Parathyroid adenoma (tissue), 2 donors: Measurements from ENCODE around the gene COG7.

ENCODE experiments used
- H2AFZ ChIP-seq: fragments of 300-600 bp; sonication (generic); one replicate; pipeline ENCODE4 v1.7.0; 2017; ENCODE audit warnings: antibody characterized with exemption, mild to moderate bottlenecking
- H3K27ac ChIP-seq: fragments of 300-600 bp; sonication (generic); one replicate; pipeline ENCODE4 v1.7.0; 2017
- H3K27me3 ChIP-seq: fragments of 300-600 bp; sonication (generic); one replicate; pipeline ENCODE4 v1.7.0; 2017; ENCODE audit warnings: low read length; ENCODE audit not compliant: control insufficient read depth, insufficient read depth
- H3K36me3 ChIP-seq: fragments of 300-600 bp; sonication (generic); one replicate; pipeline ENCODE4 v1.7.0; 2017; ENCODE audit warnings: low read length; ENCODE audit not compliant: control insufficient read depth, insufficient read depth
- H3K4me1 ChIP-seq: fragments of 300-600 bp; sonication (generic); one replicate; pipeline ENCODE4 v1.7.0; 2017; ENCODE audit warnings: control low read depth
- H3K4me2 ChIP-seq: fragments of 300-600 bp; sonication (generic); one replicate; pipeline ENCODE4 v1.7.0; 2017; ENCODE audit warnings: low read length
- H3K4me3 ChIP-seq: fragments of 300-600 bp; sonication (generic); one replicate; pipeline ENCODE4 v1.7.0; 2017; ENCODE audit warnings: low read depth, low read length
- H3K79me2 ChIP-seq: fragments of 300-600 bp; sonication (generic); one replicate; pipeline ENCODE4 v1.7.0; 2017; ENCODE audit warnings: control low read depth
- H3K9ac ChIP-seq: fragments of 300-600 bp; sonication (generic); one replicate; pipeline ENCODE4 v1.7.0; 2017; ENCODE audit warnings: mild to moderate bottlenecking
- H3K9me3 ChIP-seq: fragments of 300-600 bp; sonication (generic); one replicate; pipeline ENCODE4 v1.7.0; 2017; ENCODE audit warnings: low read length; ENCODE audit not compliant: control insufficient read depth
- TF ChIP-seq, protein P1 (sequence below): fragments of 300-600 bp; sonication (generic); IDR thresholded peaks from one replicate; pipeline ENCODE4 v1.7.0; 2017; ENCODE audit warnings: antibody characterized with exemption, mild to moderate bottlenecking
- donor health status: primary hyperparathyroidism.

The COG7 gene

DNA sequence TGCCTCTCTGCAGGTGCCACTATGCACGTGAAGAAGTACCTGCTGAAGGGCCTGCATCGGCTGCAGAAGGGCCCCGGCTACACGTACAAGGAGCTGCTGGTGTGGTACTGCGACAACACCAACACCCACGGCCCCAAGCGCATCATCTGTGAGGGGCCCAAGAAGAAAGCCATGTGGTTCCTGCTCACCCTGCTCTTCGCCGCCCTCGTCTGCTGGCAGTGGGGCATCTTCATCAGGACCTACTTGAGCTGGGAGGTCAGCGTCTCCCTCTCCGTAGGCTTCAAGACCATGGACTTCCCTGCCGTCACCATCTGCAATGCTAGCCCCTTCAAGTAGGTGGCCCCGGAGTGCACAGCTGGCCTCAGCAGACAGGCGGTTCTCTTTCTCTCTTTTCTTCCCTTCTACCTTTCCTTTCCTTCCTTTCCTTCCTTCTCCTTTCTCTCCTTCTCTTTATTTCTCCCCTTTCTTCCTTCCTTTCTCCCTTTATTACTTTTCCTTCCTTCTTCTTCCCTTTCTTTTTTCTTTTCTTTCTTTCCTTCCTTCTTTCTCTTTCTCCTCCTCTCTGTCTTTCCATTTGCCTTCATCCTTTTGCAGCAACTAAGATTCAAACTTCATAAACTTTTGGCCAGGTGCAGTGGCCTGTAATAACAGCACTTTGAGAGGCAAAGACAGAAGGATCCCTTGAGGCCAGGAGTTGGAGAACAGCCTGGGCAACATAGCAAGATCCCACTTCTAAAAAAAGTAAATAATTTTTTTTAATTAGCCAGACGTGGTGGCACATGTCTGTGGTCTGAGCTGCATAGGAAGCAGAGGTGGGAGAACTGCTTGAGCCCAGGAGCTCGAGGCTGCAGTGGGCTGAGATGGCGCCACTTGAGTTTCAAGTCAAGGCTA is 104.2 kb downstream of the COG7 start:
- no peaks in the 10 kb centered on the region for H3K79me2 ChIP-seq
- H3K27ac ChIP-seq, result no peak overlapping the region
- H2AFZ ChIP-seq, result no peak overlapping the region
- no peak overlapping the region for H3K9ac ChIP-seq
- no peaks in the 10 kb centered on the region for H3K4me1 ChIP-seq
- H3K27me3 ChIP-seq, result no peaks in the 10 kb centered on the region
- H3K36me3 ChIP-seq, result no peaks in the 10 kb centered on the region
- H3K9me3 ChIP-seq, result no peaks in the 10 kb centered on the region
- TF ChIP-seq, protein P1, sequence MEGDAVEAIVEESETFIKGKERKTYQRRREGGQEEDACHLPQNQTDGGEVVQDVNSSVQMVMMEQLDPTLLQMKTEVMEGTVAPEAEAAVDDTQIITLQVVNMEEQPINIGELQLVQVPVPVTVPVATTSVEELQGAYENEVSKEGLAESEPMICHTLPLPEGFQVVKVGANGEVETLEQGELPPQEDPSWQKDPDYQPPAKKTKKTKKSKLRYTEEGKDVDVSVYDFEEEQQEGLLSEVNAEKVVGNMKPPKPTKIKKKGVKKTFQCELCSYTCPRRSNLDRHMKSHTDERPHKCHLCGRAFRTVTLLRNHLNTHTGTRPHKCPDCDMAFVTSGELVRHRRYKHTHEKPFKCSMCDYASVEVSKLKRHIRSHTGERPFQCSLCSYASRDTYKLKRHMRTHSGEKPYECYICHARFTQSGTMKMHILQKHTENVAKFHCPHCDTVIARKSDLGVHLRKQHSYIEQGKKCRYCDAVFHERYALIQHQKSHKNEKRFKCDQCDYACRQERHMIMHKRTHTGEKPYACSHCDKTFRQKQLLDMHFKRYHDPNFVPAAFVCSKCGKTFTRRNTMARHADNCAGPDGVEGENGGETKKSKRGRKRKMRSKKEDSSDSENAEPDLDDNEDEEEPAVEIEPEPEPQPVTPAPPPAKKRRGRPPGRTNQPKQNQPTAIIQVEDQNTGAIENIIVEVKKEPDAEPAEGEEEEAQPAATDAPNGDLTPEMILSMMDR, result no peak
- no peak overlapping the region for H3K4me3 ChIP-seq
- H3K4me2 ChIP-seq, result no peak overlapping the region

DNA sequence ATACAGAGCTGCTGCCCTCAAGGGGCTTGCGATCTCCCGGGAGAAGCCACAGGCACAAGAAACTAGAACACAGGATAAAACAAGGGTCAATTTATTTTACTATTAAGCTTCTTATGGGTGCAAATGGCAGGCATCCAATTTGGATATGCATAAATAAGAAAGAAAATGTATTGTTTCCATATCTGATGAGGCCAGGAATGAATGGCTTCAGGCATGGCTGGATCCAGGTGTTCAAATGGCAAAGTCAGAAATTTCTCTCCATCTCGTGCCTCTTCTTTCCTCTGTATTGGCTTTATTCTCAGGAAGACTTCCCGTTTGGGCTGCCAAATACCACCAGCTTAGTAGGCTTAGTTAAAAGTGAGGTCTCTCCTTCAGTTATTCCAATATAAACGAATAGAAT is 107.8 kb downstream of the COG7 start:
- H3K4me2 ChIP-seq, result no peak overlapping the region
- H3K9me3 ChIP-seq, result no peaks in the 10 kb centered on the region
- no peak overlapping the region for H2AFZ ChIP-seq
- no peaks in the 10 kb centered on the region for H3K4me1 ChIP-seq
- no peaks in the 10 kb centered on the region for H3K79me2 ChIP-seq
- no peaks in the 10 kb centered on the region for H3K36me3 ChIP-seq
- H3K9ac ChIP-seq, result no peak overlapping the region
- H3K4me3 ChIP-seq, result no peak overlapping the region
- H3K27ac ChIP-seq, result no peak overlapping the region
- no peaks in the 10 kb centered on the region for H3K27me3 ChIP-seq
- TF ChIP-seq, protein P1, result no peak

DNA sequence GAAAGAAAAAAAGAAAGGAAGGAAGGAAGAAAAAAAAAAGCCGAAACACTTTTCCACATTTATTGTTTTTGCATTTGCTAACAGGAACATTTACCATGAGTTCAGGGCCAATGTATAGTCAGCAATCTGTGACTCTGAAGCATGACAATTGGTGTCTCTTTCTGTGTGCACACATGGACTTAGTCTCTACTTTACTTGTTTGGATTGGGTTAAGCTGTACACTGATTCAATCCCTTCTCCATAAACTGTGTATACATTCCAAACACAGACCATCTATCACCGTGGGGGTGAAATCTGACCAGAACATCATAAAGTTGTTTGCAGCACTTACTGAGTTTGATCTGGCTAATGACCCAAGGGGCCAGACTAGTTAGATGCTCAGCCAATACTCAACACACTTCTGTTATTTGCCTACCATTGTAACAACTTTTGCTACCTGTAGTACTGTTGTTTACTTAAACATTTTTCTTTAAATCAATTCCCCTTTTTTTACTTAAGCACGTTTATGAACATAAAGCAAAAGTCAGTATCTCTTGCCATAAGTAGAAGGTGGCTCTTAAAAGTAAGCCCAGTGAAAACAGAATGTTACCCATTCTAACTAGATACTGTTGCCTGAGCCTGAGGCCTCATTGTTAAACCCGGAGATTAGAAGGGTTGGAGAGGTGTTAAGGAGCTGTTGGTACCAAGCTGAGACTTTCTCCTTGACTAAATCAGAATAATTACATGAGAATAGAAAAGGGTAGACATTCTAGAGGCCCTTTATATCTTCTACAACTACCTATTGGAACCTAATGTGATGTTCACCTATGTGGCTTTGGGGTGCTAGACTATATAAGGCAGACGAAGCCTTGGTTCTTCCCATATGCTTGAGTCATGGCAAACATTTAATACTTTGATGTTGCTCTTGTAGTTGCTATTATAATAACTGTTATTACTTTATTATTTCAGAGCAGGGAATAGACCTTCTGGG is 109.1 kb downstream of the COG7 start:
- H3K4me1 ChIP-seq, result no peaks in the 10 kb centered on the region
- H3K9ac ChIP-seq, result no peak overlapping the region
- no peaks in the 10 kb centered on the region for H3K27me3 ChIP-seq
- H2AFZ ChIP-seq, result no peak overlapping the region
- no peaks in the 10 kb centered on the region for H3K79me2 ChIP-seq
- H3K4me2 ChIP-seq, result no peak overlapping the region
- no peaks in the 10 kb centered on the region for H3K9me3 ChIP-seq
- no peak overlapping the region for H3K27ac ChIP-seq
- H3K4me3 ChIP-seq, result no peak overlapping the region
- H3K36me3 ChIP-seq, result no peaks in the 10 kb centered on the region
- TF ChIP-seq, protein P1, result no peak

DNA sequence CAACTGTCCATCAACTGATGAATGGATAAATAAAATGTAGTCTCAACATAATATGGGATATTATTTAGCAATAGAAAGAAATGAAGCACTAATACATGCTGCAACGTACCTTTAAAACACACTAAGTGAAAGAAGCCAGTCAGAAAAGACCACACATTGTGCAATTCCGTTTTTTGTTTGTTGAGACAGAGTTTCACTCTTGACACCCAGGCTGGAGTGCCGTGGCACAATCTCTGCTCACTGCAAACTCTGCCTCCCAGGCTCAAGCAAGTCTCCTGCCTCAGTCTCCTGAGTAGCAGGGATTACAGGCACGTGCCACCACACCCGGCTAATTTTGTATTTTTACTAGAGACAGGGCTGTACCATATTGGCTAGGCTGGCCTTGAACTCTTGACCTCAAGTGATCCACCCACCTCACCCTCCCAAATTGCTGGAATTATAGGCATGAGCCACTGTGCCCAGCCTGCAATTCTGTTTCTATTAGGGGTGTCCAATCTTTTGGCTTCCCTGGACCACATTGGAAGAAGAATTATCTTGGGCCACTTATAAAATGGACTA is 110.8 kb downstream of the COG7 start:
- H3K36me3 ChIP-seq, result no peaks in the 10 kb centered on the region
- no peak overlapping the region for H2AFZ ChIP-seq
- no peaks in the 10 kb centered on the region for H3K9me3 ChIP-seq
- H3K4me1 ChIP-seq, result no peaks in the 10 kb centered on the region
- H3K79me2 ChIP-seq, result no peaks in the 10 kb centered on the region
- H3K4me2 ChIP-seq, result no peak overlapping the region
- no peaks in the 10 kb centered on the region for H3K27me3 ChIP-seq
- no peak overlapping the region for H3K9ac ChIP-seq
- H3K27ac ChIP-seq, result no peak overlapping the region
- H3K4me3 ChIP-seq, result no peak overlapping the region
- TF ChIP-seq, protein P1, result no peak
